Stimulated activated CD4-positive, alpha-beta T cell treated with anti-CD3 and anti-CD28 coated beads, Interleukin-1b, Interleukin-23, amount 100 ng/mL, for 1 hour (primary cell): ENCODE results near the gene SALL1.

Source experiments
- DNase-seq, 2 donors: peaks; one replicate each; pipeline ENCODE4 v3.0.0-alpha.2; 2020; ENCODE audit warnings: low read depth in 2 of 2

Gene SALL1

GRCh38 chr16:51111759-51112158 is 39.3 kb downstream of the SALL1 start:
- DNase-seq = no peak

- no peak for DNase-seq
These were observed 40.3 kb downstream of the SALL1 start for GRCh38 chr16:51110700-51111157.

- DNase-seq = no peak
These were observed 41.9 kb downstream of the SALL1 start for GRCh38 chr16:51109173-51109572.

GRCh38 chr16:51107742-51108141 is 43.3 kb downstream of the SALL1 start:
- DNase-seq = no peak

GRCh38 chr16:51106535-51106934 is 44.5 kb downstream of the SALL1 start:
- no peak for DNase-seq

- DNase-seq = no peak
These were observed 47.5 kb downstream of the SALL1 start for GRCh38 chr16:51103590-51103989.

- DNase-seq = no peak
These were observed 53.3 kb downstream of the SALL1 start for GRCh38 chr16:51097729-51098128.

- no peak for DNase-seq
These were observed 55.0 kb downstream of the SALL1 start for GRCh38 chr16:51095890-51096626.

GRCh38 chr16:51095084-51095881 is 55.8 kb downstream of the SALL1 start:
- no peak for DNase-seq

- DNase-seq = no peak
These were observed 57.3 kb downstream of the SALL1 start for GRCh38 chr16:51093726-51094280.
